H9 (cell line): ENCODE data around the gene PRR23E. TPM values are rescaled to one million over a fixed set of nuclear protein-coding genes. Genes with fewer than 3 reads are reported as not detected.

Experiments used
- DNase-seq: peaks from one replicate; pipeline ENCODE4 v3.0.0-alpha.2; 2017
- H2AFZ ChIP-seq: one replicate; pipeline ENCODE4 v1.6.1; 2013; ENCODE audit warnings: mild to moderate bottlenecking, low read length, control low read depth, moderate library complexity
- H2AK5ac ChIP-seq: 2 replicates; pipeline ENCODE4 v1.6.1; 2013; ENCODE audit warnings: low read length, control low read depth, mixed read lengths; ENCODE audit not compliant: insufficient read length
- H2BK120ac ChIP-seq: one replicate; pipeline ENCODE4 v1.6.1; 2013; ENCODE audit warnings: low read depth, mild to moderate bottlenecking, low read length, control low read depth, inconsistent platforms; ENCODE audit not compliant: poor library complexity, severe bottlenecking
- H2BK12ac ChIP-seq: 2 replicates; pipeline ENCODE4 v1.6.1; 2013; ENCODE audit warnings: low read length, control low read depth, mixed read lengths, low read depth; ENCODE audit not compliant: insufficient read length
- H2BK15ac ChIP-seq: 2 replicates; pipeline ENCODE4 v1.6.1; 2013; ENCODE audit warnings: low read depth, low read length, control low read depth
- H2BK20ac ChIP-seq: one replicate; pipeline ENCODE4 v1.6.1; 2013; ENCODE audit warnings: low read depth, mild to moderate bottlenecking, low read length, control low read depth, inconsistent platforms; ENCODE audit not compliant: poor library complexity, severe bottlenecking
- H2BK5ac ChIP-seq: 2 replicates; pipeline ENCODE4 v1.6.1; 2013; ENCODE audit warnings: low read length, control low read depth, mixed read lengths; ENCODE audit not compliant: insufficient read length
- H3K14ac ChIP-seq: 2 replicates; pipeline ENCODE4 v1.6.1; 2013; ENCODE audit warnings: low read length, control low read depth; ENCODE audit not compliant: insufficient read depth
- H3K18ac ChIP-seq: 2 replicates; pipeline ENCODE4 v1.6.1; 2013; ENCODE audit warnings: low read depth, mild to moderate bottlenecking, mixed read lengths, low read length, control low read depth; ENCODE audit not compliant: insufficient read length
- H3K23ac ChIP-seq: 2 replicates; pipeline ENCODE4 v1.6.1; 2013; ENCODE audit warnings: low read length, control low read depth, mixed read lengths, low read depth; ENCODE audit not compliant: insufficient read length
- H3K23me2 ChIP-seq: 2 replicates; pipeline ENCODE4 v1.6.1; 2013; ENCODE audit warnings: low read depth, mild to moderate bottlenecking, mixed read lengths, low read length, control low read depth; ENCODE audit not compliant: insufficient read length, poor library complexity, severe bottlenecking
- H3K27ac ChIP-seq: 2 replicates; pipeline ENCODE4 v1.5.1; 2013; ENCODE audit warnings: low read length, control low read depth, mixed read lengths, low read depth; ENCODE audit not compliant: insufficient read length
- H3K27me3 ChIP-seq: 2 replicates; pipeline ENCODE4 v1.6.1; 2013; ENCODE audit warnings: low read length, control low read depth, inconsistent platforms; ENCODE audit not compliant: insufficient read depth
- H3K4ac ChIP-seq: 2 replicates; pipeline ENCODE4 v1.6.1; 2013; ENCODE audit warnings: low read depth, mild to moderate bottlenecking, control low read depth, inconsistent platforms, low read length, moderate library complexity
- H3K4me1 ChIP-seq: 2 replicates; pipeline ENCODE4 v1.6.1; 2013; ENCODE audit warnings: low read length, control low read depth, inconsistent platforms; ENCODE audit not compliant: insufficient read depth
- H3K4me2 ChIP-seq: 2 replicates; pipeline ENCODE4 v1.6.1; 2013; ENCODE audit warnings: low read length, control low read depth, mixed read lengths; ENCODE audit not compliant: insufficient read length, insufficient read depth
- H3K56ac ChIP-seq: 2 replicates; pipeline ENCODE4 v1.6.1; 2013; ENCODE audit warnings: low read depth, mild to moderate bottlenecking, mixed read lengths, low read length, control low read depth; ENCODE audit not compliant: insufficient read length
- H3K79me1 ChIP-seq: 2 replicates; pipeline ENCODE4 v1.6.1; 2013; ENCODE audit warnings: low read depth, mild to moderate bottlenecking, moderate library complexity, low read length, control low read depth, inconsistent platforms; ENCODE audit not compliant: insufficient read depth, poor library complexity, severe bottlenecking
- H3K79me2 ChIP-seq: 2 replicates; pipeline ENCODE4 v1.6.1; 2013; ENCODE audit warnings: low read length, control low read depth, inconsistent platforms; ENCODE audit not compliant: insufficient read depth
- H3K9ac ChIP-seq: 2 replicates; pipeline ENCODE4 v1.6.1; 2013; ENCODE audit warnings: low read length, control low read depth, mixed read lengths; ENCODE audit not compliant: insufficient read length; ENCODE audit errors: extremely low read depth
- H3K9me3 ChIP-seq: one replicate; pipeline ENCODE4 v1.6.1; 2013; ENCODE audit warnings: low read depth, low read length, inconsistent platforms; ENCODE audit not compliant: control insufficient read depth
- H3T11ph ChIP-seq: one replicate; pipeline ENCODE4 v1.6.1; 2013; ENCODE audit warnings: mild to moderate bottlenecking, low read length, control low read depth, inconsistent platforms
- H4K20me1 ChIP-seq: one replicate; pipeline ENCODE4 v1.6.1; 2013; ENCODE audit not compliant: control insufficient read depth, insufficient read length, insufficient read depth
- H4K5ac ChIP-seq: 2 replicates; pipeline ENCODE4 v1.6.1; 2013; ENCODE audit warnings: low read depth, mild to moderate bottlenecking, mixed read lengths, low read length, control low read depth; ENCODE audit not compliant: insufficient read length
- H4K8ac ChIP-seq: replicated peaks from 2 replicates; pipeline ENCODE4 v1.6.1; 2013; ENCODE audit warnings: low read length, control low read depth, mixed read lengths, low read depth; ENCODE audit not compliant: insufficient read length
- H4K91ac ChIP-seq: 2 replicates; pipeline ENCODE4 v1.6.1; 2013; ENCODE audit warnings: low read depth, mild to moderate bottlenecking, moderate library complexity, mixed read lengths, low read length, control low read depth; ENCODE audit not compliant: insufficient read length
- H3K27ac Mint-ChIP-seq, 3 experiments: 2 replicates in 2 of 3; 3 replicates in 1 of 3; pipeline ENCODE4 v1.8.0; 2020 to 2021; ENCODE audit warnings: mixed read lengths in 3 of 3, mild to moderate bottlenecking in 1 of 3, moderate library complexity in 1 of 3
- H3K27me3 Mint-ChIP-seq: 2 replicates; pipeline ENCODE4 v1.8.0; 2021; ENCODE audit warnings: low read depth, mild to moderate bottlenecking, moderate library complexity, mixed read lengths
- H3K36me3 Mint-ChIP-seq, 3 experiments: 2 replicates in 2 of 3; 3 replicates in 1 of 3; pipeline ENCODE4 v1.8.0; 2020 to 2021; ENCODE audit warnings: low read depth in 3 of 3, mixed read lengths in 3 of 3; ENCODE audit not compliant: insufficient read depth in 1 of 3
- H3K4me1 Mint-ChIP-seq, 2 experiments: 2 replicates each; pipeline ENCODE4 v1.8.0; 2020; ENCODE audit warnings: mixed read lengths in 2 of 2
- H3K4me3 Mint-ChIP-seq, 2 experiments: 2 replicates in 1 of 2; 3 replicates in 1 of 2; pipeline ENCODE4 v1.8.0; 2020 to 2021; ENCODE audit warnings: mild to moderate bottlenecking in 2 of 2, mixed read lengths in 2 of 2, moderate library complexity in 1 of 2
- H3K9me3 Mint-ChIP-seq, 2 experiments: 2 replicates in 1 of 2; 3 replicates in 1 of 2; pipeline ENCODE4 v1.8.0; 2020; ENCODE audit warnings: mild to moderate bottlenecking in 2 of 2, mixed read lengths in 2 of 2, moderate library complexity in 1 of 2
- CTCF ChIP-seq: fragments of 200-600 bp; sonication (generic); conservative IDR thresholded peaks from 3 replicates; pipeline ENCODE4 v1.8.0; 2021; ENCODE audit warnings: antibody characterized with exemption, mild to moderate bottlenecking
- WGBS: extraction: QIAGEN DNeasy Blood & Tissue Kit; methylation state at CpG from one replicate; pipeline ENCODE4 v1.1.7; 2013; ENCODE audit warnings: missing lambda C conversion rate, low lambda C conversion rate, mixed read lengths; ENCODE audit not compliant: insufficient read length; ENCODE audit errors: extremely low coverage; 5-methylcytosine and 5-hydroxymethylcytosine counted together
- total RNA-seq: library from RNA; stranded (reverse); gene quantifications from 2 replicates; pipeline ENCODE4 v1.2.1, GENCODE V29; 2021

The PRR23E gene
- total RNA-seq, 1 experiment from 2014 or later, result not detected

GRCh38 chr3:127182848-127183714 lies 9.8 kb upstream of the PRR23E start:
- H3K4ac ChIP-seq, result no peak overlapping the region
- H3T11ph ChIP-seq, result no peak overlapping the region
- peaks cover 2 to 7% of the 10 kb centered on the region in 2 experiments; a peak in 3 of 5 replicates for H3K9me3 Mint-ChIP-seq
- H3K79me1 ChIP-seq, result no peaks in the 10 kb centered on the region
- TF ChIP-seq CTCF, result no peak
- no peak overlapping the region for H2AFZ ChIP-seq
- H4K5ac ChIP-seq, result no peak overlapping the region
- H3K14ac ChIP-seq, result no peak overlapping the region; the same call in 1 of the 2 replicates
- no peak overlapping the region for H3K27ac Mint-ChIP-seq
- H3K4me3 Mint-ChIP-seq, result no peak overlapping the region
- no peaks in the 10 kb centered on the region for H3K79me2 ChIP-seq
- H3K36me3 Mint-ChIP-seq, result peaks cover 0 to 5% (median 0%) of the 10 kb centered on the region in 3 experiments; a peak in 1 of 7 replicates
- H3K23ac ChIP-seq, result no peak overlapping the region
- no peak overlapping the region for H3K4me2 ChIP-seq
- H2BK20ac ChIP-seq, result no peak overlapping the region
- H3K9ac ChIP-seq, result no peak overlapping the region
- no peaks in the 10 kb centered on the region; the same call in 1 of the 2 replicates for H3K27me3 ChIP-seq
- no peak overlapping the region for H2BK12ac ChIP-seq
- H3K4me1 ChIP-seq, result no peaks in the 10 kb centered on the region
- DNase-seq, result peak; percentile 67
- no CpG with 5 or more reads among the region's 8 CpGs for WGBS
- H2BK15ac ChIP-seq, result no peak overlapping the region
- no peaks in the 10 kb centered on the region for H4K20me1 ChIP-seq
- no peaks in the 10 kb centered on the region; the same call in 1 of the 2 replicates for H3K27me3 Mint-ChIP-seq
- no peak overlapping the region for H3K56ac ChIP-seq
- no peaks in the 10 kb centered on the region for H3K9me3 ChIP-seq
- H2BK120ac ChIP-seq, result no peak overlapping the region
- H4K8ac ChIP-seq, result no peak overlapping the region
- no peaks in the 10 kb centered on the region for H3K23me2 ChIP-seq
- peaks cover 16 to 28% of the 10 kb centered on the region in 2 experiments for H3K4me1 Mint-ChIP-seq
- no peak overlapping the region for H2BK5ac ChIP-seq
- no peak overlapping the region for H2AK5ac ChIP-seq
- H4K91ac ChIP-seq, result no peak overlapping the region
- no peak overlapping the region for H3K18ac ChIP-seq
- H3K27ac ChIP-seq, result no peak overlapping the region
